ENCODE results near the gene SCG2.
"Not testable (repeated sequence)": the region's sequence is repeated elsewhere in the genome, so short reads cannot be mapped to it uniquely, and the experiment has no call there.

Gene SCG2

GRCh38 chr2:223594831-223595230, 7.3 kb downstream of the SCG2 start:
- H3K4me3 Mint-ChIP-seq, result no peak overlapping the region
- no peaks in the 10 kb centered on the region for H3K27me3 Mint-ChIP-seq
- H3K27ac Mint-ChIP-seq, result no peak overlapping the region
- no peaks in the 10 kb centered on the region for H3K4me1 Mint-ChIP-seq
- H3K9me3 Mint-ChIP-seq, result peaks cover 4% of the 10 kb centered on the region
- H3K36me3 Mint-ChIP-seq, result no peaks in the 10 kb centered on the region

DNA sequence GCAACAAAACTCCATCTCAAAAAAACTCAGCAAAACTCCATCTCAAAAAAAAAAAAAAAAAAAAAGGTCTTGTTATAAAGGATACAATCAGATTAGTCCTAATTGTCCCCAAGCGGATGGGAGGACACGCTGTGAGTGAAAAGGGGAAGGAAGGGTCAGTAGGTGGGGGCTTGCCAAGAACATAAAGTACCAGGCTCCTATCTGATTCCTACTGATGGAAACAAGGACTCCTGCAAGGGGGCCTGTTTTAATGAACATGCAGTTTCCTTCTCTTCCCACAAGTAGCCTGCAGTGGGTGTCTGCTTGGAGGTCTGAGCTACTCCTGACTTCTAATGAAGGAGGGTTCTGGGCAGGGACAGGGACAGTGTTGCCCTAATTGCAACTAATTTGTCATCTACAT, 7.9 kb downstream of the SCG2 start:
- Mint-ChIP-seq H3K27me3 (no peaks in the 10 kb centered on the region), H3K4me1 (no peaks in the 10 kb centered on the region), H3K36me3 (no peaks in the 10 kb centered on the region), H3K9me3 (peaks cover 4% of the 10 kb centered on the region), H3K4me3 (no peak overlapping the region), H3K27ac (no peak overlapping the region)

DNA sequence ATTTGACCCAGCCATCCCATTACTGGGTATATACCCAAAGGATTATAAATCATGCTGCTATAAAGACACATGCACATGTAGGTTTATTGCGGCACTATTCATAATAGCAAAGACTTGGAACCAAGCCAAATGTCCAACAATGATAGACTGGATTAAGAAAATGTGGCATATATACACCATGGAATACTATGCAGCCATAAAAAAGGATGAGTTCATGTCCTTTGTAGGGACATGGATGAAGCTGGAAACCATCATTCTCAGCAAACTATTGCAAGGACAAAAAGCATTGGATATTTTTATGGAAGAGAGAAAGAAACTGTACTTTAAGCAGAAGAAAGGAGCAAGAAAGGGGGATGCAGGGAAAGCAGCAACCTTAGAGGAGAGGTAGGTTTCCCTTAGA, 9.5 kb downstream of the SCG2 start:
- not testable (repeated sequence) for H3K4me3 Mint-ChIP-seq, H3K27me3 Mint-ChIP-seq, H3K9me3 Mint-ChIP-seq, H3K27ac Mint-ChIP-seq, H3K4me1 Mint-ChIP-seq, H3K36me3 Mint-ChIP-seq

DNA sequence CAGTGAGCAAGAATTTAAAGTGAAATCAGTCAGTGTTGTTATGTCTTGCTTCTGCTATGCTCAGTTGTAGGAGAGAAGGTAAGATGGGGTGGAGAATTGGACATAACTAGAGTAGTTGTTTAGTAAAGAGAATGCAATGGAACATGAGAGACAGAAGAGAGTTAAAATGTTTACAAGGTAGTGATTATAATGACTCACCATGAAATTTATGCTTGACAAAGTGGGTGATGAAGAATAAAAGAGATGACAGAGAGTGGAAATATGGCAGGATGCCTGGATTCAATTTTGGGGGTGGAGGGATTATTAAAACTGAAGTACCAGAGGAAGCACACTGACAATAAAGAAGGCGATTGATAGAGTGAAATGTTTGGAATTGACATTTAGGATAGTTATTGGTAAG, 10.6 kb downstream of the SCG2 start:
- Mint-ChIP-seq H3K4me1 (no peaks in the 10 kb centered on the region), H3K27me3 (no peaks in the 10 kb centered on the region), H3K9me3 (peaks cover 4% of the 10 kb centered on the region), H3K4me3 (no peak overlapping the region), H3K36me3 (no peaks in the 10 kb centered on the region), H3K27ac (no peak overlapping the region)

DNA sequence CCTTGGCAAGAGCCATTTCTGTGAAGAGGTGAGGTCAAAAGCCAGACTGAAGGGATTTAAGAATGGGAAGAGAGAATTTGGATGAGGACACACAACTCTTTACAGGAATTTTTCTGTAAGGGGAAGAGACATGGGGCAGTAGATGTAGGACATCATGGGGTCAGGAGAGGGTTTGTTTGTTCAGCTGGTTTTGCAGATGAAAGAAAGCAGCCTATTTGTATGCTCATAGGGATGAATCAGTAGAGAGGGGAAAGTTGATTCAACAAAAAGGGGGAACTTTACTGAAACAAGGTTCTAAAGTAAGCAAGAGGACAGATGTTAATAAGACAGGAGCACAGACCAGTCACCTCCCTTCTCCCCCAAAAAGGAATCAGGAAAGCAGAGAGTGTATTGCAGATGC, 11.2 kb downstream of the SCG2 start:
- Mint-ChIP-seq H3K4me1 (no peaks in the 10 kb centered on the region), H3K36me3 (no peaks in the 10 kb centered on the region), H3K27me3 (no peaks in the 10 kb centered on the region), H3K9me3 (peaks cover 4% of the 10 kb centered on the region), H3K27ac (no peak overlapping the region), H3K4me3 (no peak overlapping the region)

DNA sequence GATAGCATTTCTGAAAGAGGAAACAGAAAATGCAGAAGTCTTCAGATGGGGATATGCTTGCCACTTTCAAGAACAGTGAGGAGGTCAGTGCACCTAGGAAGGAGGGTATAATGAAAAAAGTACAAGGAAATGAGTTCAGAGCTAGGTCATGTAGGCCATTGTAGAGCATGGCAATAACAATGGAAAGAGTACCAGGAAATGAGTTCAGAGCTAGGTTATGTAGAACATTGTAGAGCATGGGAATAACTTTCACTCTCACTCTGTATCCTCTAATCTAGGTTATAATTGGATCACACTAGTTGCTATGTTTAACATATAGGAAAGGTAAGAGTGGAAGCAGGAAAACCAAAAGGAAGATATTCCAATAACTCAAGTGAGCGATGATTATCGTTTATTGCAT, 12.3 kb downstream of the SCG2 start:
- Mint-ChIP-seq H3K27me3 (no peaks in the 10 kb centered on the region), H3K36me3 (no peaks in the 10 kb centered on the region), H3K4me3 (no peak overlapping the region), H3K27ac (no peak overlapping the region), H3K9me3 (peaks cover 4% of the 10 kb centered on the region), H3K4me1 (no peaks in the 10 kb centered on the region)

DNA sequence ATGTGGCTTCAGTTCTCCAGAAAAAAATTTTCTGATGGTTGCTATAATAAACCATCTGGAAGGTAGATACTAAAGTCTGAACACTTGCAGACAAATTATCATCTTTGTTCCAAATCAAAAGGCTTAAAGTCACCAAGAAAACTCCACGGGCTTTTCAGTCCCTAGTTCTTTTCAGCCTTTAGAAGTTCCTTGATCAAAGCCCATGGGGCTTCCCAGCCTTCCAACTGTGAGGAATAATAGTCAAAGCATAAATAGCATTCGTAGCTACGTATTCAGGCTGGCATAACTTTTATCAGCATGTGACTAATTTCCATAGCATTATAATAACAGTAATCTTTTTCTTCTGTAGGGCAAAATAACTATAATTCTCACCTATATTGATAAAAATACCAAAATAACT, 13.9 kb downstream of the SCG2 start:
- H3K27me3 Mint-ChIP-seq, result no peaks in the 10 kb centered on the region
- no peaks in the 10 kb centered on the region for H3K36me3 Mint-ChIP-seq
- H3K4me1 Mint-ChIP-seq, result no peaks in the 10 kb centered on the region
- H3K27ac Mint-ChIP-seq, result no peak overlapping the region
- peaks cover 4% of the 10 kb centered on the region for H3K9me3 Mint-ChIP-seq
- H3K4me3 Mint-ChIP-seq, result no peak overlapping the region

- Mint-ChIP-seq H3K27ac (no peak overlapping the region), H3K27me3 (no peaks in the 10 kb centered on the region)
Measured at GRCh38 chr2:223587301-223587700, 14.9 kb downstream of the SCG2 start.

GRCh38 chr2:223586261-223586660, 15.9 kb downstream of the SCG2 start:
- H3K27me3 Mint-ChIP-seq, result no peaks in the 10 kb centered on the region
- H3K9me3 Mint-ChIP-seq, result no peaks in the 10 kb centered on the region
- no peaks in the 10 kb centered on the region for H3K36me3 Mint-ChIP-seq
- no peak overlapping the region for H3K4me3 Mint-ChIP-seq
- H3K27ac Mint-ChIP-seq, result no peak overlapping the region
- H3K4me1 Mint-ChIP-seq, result no peaks in the 10 kb centered on the region

More at GRCh38 chr2:223587301-223587700, 14.9 kb downstream of the SCG2 start:
- H3K36me3 Mint-ChIP-seq, result no peaks in the 10 kb centered on the region
- no peaks in the 10 kb centered on the region for H3K4me1 Mint-ChIP-seq
- H3K4me3 Mint-ChIP-seq, result no peak overlapping the region
- H3K9me3 Mint-ChIP-seq, result no peaks in the 10 kb centered on the region

DNA sequence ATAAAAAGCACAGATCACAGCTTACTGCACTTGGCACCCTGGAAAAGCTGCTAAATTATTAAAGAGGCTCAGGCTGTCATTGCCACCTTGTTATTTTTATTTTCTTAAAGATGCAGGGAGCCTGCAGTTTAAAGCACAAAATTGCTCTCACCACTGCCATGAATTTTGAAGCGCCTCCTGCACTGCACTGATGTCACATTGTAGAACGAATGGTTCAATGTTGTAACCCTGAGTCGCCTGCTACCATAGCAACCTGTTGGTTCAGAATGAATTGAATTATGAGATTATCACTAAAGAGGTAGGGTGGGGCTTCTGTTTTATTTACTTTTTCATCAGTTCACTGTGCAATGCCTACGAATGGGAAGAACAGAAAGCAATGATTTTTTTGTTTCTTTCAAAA, 16.5 kb downstream of the SCG2 start:
- Mint-ChIP-seq H3K4me3 (no peak overlapping the region), H3K27ac (no peak overlapping the region), H3K27me3 (no peaks in the 10 kb centered on the region), H3K4me1 (no peaks in the 10 kb centered on the region), H3K36me3 (no peaks in the 10 kb centered on the region), H3K9me3 (no peaks in the 10 kb centered on the region)

DNA sequence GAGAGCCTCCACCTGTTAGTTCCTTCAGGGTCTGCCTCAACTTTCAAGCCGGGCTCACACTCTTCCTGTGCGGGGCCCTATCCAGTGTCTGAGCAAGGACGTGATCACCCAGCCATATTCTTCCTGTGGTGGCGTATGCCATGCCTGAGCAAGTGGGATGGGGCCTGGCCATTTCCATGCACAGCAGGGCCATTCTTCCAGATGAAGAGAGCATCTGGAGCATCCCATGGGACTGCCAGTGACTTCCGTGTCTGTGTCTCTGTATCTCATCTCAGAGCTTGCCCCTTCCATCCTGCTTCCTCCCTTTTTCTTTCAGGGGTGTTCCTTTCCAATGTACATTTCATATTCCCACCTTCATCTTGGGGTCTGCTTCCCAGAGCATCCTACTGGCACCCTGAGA, 20.2 kb downstream of the SCG2 start:
- Mint-ChIP-seq H3K4me1 (no peaks in the 10 kb centered on the region), H3K27me3 (peaks cover 1% of the 10 kb centered on the region), H3K36me3 (no peaks in the 10 kb centered on the region), H3K9me3 (no peaks in the 10 kb centered on the region), H3K27ac (no peak overlapping the region), H3K4me3 (no peak overlapping the region)

DNA sequence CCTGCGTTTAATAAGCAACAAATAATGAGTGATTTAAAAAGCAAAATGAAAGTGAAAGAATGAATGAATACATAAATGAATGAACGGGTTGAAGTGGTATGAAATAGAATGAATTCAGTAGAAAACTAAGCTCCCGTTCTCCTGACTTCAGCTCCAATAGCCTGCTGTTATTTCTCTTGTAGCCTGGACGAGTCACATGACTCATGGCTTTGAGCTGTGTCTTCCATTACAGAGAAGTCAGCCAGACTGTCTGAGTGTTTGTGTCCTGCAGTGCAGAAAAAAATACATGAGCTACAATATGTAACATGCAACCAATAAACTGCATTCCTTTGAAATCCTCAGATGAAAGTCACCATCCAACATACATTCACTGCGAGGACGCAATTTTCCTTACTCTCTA, 21.2 kb downstream of the SCG2 start:
- H3K36me3 Mint-ChIP-seq, result no peaks in the 10 kb centered on the region
- no peak overlapping the region for H3K27ac Mint-ChIP-seq
- no peaks in the 10 kb centered on the region for H3K4me1 Mint-ChIP-seq
- peaks cover 1% of the 10 kb centered on the region for H3K27me3 Mint-ChIP-seq
- H3K4me3 Mint-ChIP-seq, result no peak overlapping the region
- no peaks in the 10 kb centered on the region for H3K9me3 Mint-ChIP-seq

DNA sequence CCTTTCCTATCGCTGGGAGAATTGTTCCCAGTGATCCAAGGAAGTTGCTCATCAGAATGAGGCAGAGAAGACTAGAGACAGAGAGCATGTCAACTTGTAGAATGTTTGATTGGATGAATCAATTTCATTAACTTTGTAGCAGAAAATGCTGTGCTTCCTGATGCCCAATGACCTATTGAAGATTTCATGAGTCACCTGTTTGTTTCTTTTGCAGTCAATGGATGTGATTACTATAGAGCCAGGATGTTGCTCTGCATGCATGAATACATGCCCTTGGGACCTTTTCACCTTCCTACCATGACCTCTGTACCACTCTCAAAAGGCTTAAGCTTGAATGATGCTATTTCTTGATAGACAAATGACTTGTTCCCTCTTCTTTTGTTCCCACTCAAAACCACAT, 23.3 kb downstream of the SCG2 start:
- no peak overlapping the region for H3K27ac Mint-ChIP-seq
- H3K27me3 Mint-ChIP-seq, result peaks cover 1% of the 10 kb centered on the region
- H3K4me3 Mint-ChIP-seq, result no peak overlapping the region
- no peaks in the 10 kb centered on the region for H3K9me3 Mint-ChIP-seq
- no peaks in the 10 kb centered on the region for H3K36me3 Mint-ChIP-seq
- no peaks in the 10 kb centered on the region for H3K4me1 Mint-ChIP-seq

DNA sequence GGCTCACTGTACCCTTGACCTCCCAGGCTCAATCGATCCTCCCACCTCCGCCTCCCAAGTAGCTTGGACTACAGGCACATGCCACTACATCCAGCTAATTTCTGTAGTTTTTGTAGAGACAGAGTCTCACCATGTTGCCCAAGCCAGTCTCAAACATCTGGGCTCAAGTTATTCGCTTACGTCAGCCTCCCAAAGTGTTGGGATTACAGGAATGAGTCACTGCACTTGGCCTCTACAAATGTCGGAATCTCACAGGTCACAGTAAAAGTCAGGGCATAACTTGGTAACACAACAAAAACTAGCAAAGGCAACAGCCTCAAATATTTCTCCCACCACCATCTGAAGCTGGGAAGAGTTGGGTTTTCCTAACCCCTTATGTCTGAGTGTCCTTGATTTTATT, 25.3 kb downstream of the SCG2 start:
- H3K9me3 Mint-ChIP-seq, result no peaks in the 10 kb centered on the region
- no peak overlapping the region for H3K27ac Mint-ChIP-seq
- no peaks in the 10 kb centered on the region for H3K36me3 Mint-ChIP-seq
- no peak overlapping the region for H3K4me3 Mint-ChIP-seq
- H3K27me3 Mint-ChIP-seq, result peaks cover 1% of the 10 kb centered on the region
- H3K4me1 Mint-ChIP-seq, result no peaks in the 10 kb centered on the region

- H3K27ac Mint-ChIP-seq, result no peak overlapping the region
- H3K9me3 Mint-ChIP-seq, result peaks cover 5% of the 10 kb centered on the region
Measured at GRCh38 chr2:223570784-223571183, 31.4 kb downstream of the SCG2 start.

DNA sequence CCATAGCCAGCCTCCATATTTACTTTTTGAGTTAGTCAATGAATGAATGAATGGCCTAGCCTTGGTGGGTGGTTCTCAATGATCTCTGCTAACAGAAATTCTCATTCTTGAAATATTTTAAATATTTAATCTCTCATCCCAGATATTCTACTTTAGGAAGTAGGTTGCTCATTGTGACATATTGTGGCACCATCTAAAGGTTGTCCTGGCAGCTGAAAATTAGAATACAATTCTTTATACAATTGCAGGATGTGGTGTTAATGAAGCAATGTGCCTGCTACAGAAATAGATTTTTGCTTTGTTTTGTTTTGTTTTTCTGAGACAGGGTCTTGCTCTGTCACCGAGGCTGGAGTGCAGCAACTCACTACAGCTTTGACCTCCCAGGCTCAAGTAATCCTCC, 35.8 kb downstream of the SCG2 start:
- Mint-ChIP-seq H3K27ac (no peak overlapping the region), H3K4me1 (no peaks in the 10 kb centered on the region), H3K27me3 (peaks cover 4% of the 10 kb centered on the region), H3K36me3 (no peaks in the 10 kb centered on the region), H3K9me3 (peaks cover 9% of the 10 kb centered on the region), H3K4me3 (no peak overlapping the region)

More at GRCh38 chr2:223570784-223571183, 31.4 kb downstream of the SCG2 start:
- no peaks in the 10 kb centered on the region for H3K4me1 Mint-ChIP-seq
- H3K4me3 Mint-ChIP-seq, result no peak overlapping the region
- H3K36me3 Mint-ChIP-seq, result no peaks in the 10 kb centered on the region
- peaks cover 4% of the 10 kb centered on the region for H3K27me3 Mint-ChIP-seq

GRCh38 chr2:223563462-223563861, 38.7 kb downstream of the SCG2 start:
- Mint-ChIP-seq H3K36me3 (no peaks in the 10 kb centered on the region), H3K27ac (no peak overlapping the region), H3K4me3 (no peak overlapping the region), H3K4me1 (no peaks in the 10 kb centered on the region), H3K27me3 (peaks cover 4% of the 10 kb centered on the region), H3K9me3 (peaks cover 9% of the 10 kb centered on the region)

All from activated naive CD4-positive, alpha-beta T cell treated with anti-CD3 and anti-CD28 coated beads, Interleukin-2, amount 50 U/mL, for 24 hours (primary cell).